HCT116 (cell line): ENCODE results near the gene HAND2. TPM values are rescaled to one million over a fixed set of nuclear protein-coding genes. Genes with fewer than 3 reads are reported as not detected.

Experiments
- ATAC-seq: fragments of 200-7000 bp; cut with Tn5 transposase; 2 replicates; pipeline ENCODE4 v1.9.1; 2020; ENCODE audit warnings: mild to moderate bottlenecking, moderate library complexity
- BruUV-seq: library from RNA; stranded (reverse); fragments of 400-500 nt; replicated peaks from 2 replicates; lab custom pipeline; 2021; lab: Mats Ljungman, UMichigan
- CTCF ChIA-PET: fragments of 300-600 bp; sonication (Branson Sonifier 250); formaldehyde crosslinking; loops from one replicate; lab custom pipeline; 2021; ENCODE audit warnings: antibody characterized with exemption; lab: Charles Lee
- POLR2A ChIA-PET: fragments of 300-600, 350-600 bp; sonication (Branson Sonifier 250); formaldehyde crosslinking; loops from one replicate; lab custom pipeline; 2021; ENCODE audit warnings: antibody characterized with exemption; lab: Charles Lee
- RAD21 ChIA-PET, 2 experiments: fragments of 300-600 bp; sonication (Branson Sonifier 250); formaldehyde crosslinking; loops; one replicate each; lab custom pipeline; 2023; ENCODE audit warnings: low total read pairs in 2 of 2; ENCODE audit not compliant: uncharacterized antibody in 2 of 2, unreplicated experiment in 2 of 2, low non-redundant PET in 1 of 2; lab: Charles Lee
- DNase-seq: peaks from one replicate; pipeline ENCODE4 v3.0.0-alpha.2; 2010; ENCODE audit warnings: low read depth, low spot score
- H2AFZ ChIP-seq: fragments of 200-600 bp; shearing (Covaris generic), sonication (generic); 2 replicates; pipeline ENCODE4 v1.6.1; 2017; ENCODE audit warnings: low read depth, mixed run types, mixed read lengths, antibody characterized with exemption, low read length; ENCODE audit not compliant: poor library complexity, severe bottlenecking
- H3K27ac ChIP-seq: 2 replicates; pipeline ENCODE4 v1.5.1; 2012; ENCODE audit warnings: low read depth, low read length
- H3K27me3 ChIP-seq: fragments of 200-600 bp; sonication (generic); 2 replicates; pipeline ENCODE4 v1.6.1; 2016; ENCODE audit warnings: mixed run types, low read length, mixed read lengths; ENCODE audit not compliant: insufficient read depth
- H3K36me3 ChIP-seq, 2 experiments: fragments of 200-500 bp in 1 of 2; fragments of 200-600 bp in 1 of 2; sonication (Bioruptor generic) in 1 of 2; sonication (generic) in 1 of 2; 2 replicates each; pipeline versions ENCODE4 v1.5.1 to v1.6.1; 2014 to 2016; ENCODE audit warnings: low read length in 2 of 2, inconsistent platforms in 1 of 2, mixed read lengths in 1 of 2, mixed run types in 1 of 2; ENCODE audit not compliant: insufficient read depth in 2 of 2, control insufficient read depth in 1 of 2
- H3K4me1 ChIP-seq, 2 experiments: fragments of 200-600 bp in 1 of 2; sonication (generic) in 1 of 2; 2 replicates each; pipeline versions ENCODE4 v1.5.1 to v1.6.1; 2012 to 2017; ENCODE audit warnings: low read length in 2 of 2, inconsistent platforms in 1 of 2, mild to moderate bottlenecking in 1 of 2, mixed read lengths in 1 of 2, mixed run types in 1 of 2, moderate library complexity in 1 of 2; ENCODE audit not compliant: insufficient read depth in 2 of 2, control insufficient read depth in 1 of 2
- H3K4me2 ChIP-seq: fragments of 200-600 bp; sonication (generic); 2 replicates; pipeline ENCODE4 v1.6.1; 2017; ENCODE audit warnings: mixed run types, low read length, mixed read lengths
- H3K4me3 ChIP-seq, 2 experiments: fragments of 200-600 bp in 1 of 2; sonication (generic) in 1 of 2; replicated peaks in 1 of 2; 2 replicates each; pipeline ENCODE4 v1.5.1; 2011 to 2016; ENCODE audit warnings: low read length in 2 of 2, control low read depth in 1 of 2, low read depth in 1 of 2, mild to moderate bottlenecking in 1 of 2, mixed read lengths in 1 of 2, mixed run types in 1 of 2
- H3K79me2 ChIP-seq: fragments of 200-600 bp; sonication (generic); 2 replicates; pipeline ENCODE4 v1.6.1; 2017; ENCODE audit warnings: mild to moderate bottlenecking, mixed run types, low read length, moderate library complexity, mixed read lengths; ENCODE audit not compliant: insufficient read depth
- H3K9ac ChIP-seq: fragments of 200-600 bp; sonication (generic); 2 replicates; pipeline ENCODE4 v1.6.1; 2016; ENCODE audit warnings: low read length, mixed read lengths
- H3K9me2 ChIP-seq: fragments of 200-600 bp; sonication (generic), shearing (Covaris generic); 2 replicates; pipeline ENCODE4 v1.6.1; 2017; ENCODE audit warnings: mixed run types, mild to moderate bottlenecking, moderate library complexity; ENCODE audit not compliant: insufficient read depth
- H3K9me3 ChIP-seq, 2 experiments: fragments of 200-500 bp in 1 of 2; fragments of 200-600 bp in 1 of 2; sonication (Bioruptor generic) in 1 of 2; sonication (generic) in 1 of 2; 2 replicates each; pipeline ENCODE4 v1.6.1; 2014 to 2017; ENCODE audit warnings: low read length in 2 of 2, mixed read lengths in 2 of 2, inconsistent platforms in 1 of 2, low read depth in 1 of 2, mild to moderate bottlenecking in 1 of 2, mixed run types in 1 of 2, moderate library complexity in 1 of 2; ENCODE audit not compliant: control insufficient read depth in 1 of 2, insufficient read depth in 1 of 2
- H4K20me1 ChIP-seq: fragments of 200-600 bp; sonication (generic), shearing (Covaris generic); 2 replicates; pipeline ENCODE4 v1.6.1; 2017; ENCODE audit warnings: mixed run types, mild to moderate bottlenecking, moderate library complexity; ENCODE audit not compliant: insufficient read depth
- CTCF ChIP-seq, 3 experiments: fragments of 200-600 bp in 1 of 3; sonication (generic) in 1 of 3; IDR thresholded peaks in 2 of 3; conservative IDR thresholded peaks in 1 of 3; 2 replicates each; pipeline ENCODE4 v1.5.1; 2012 to 2017; ENCODE audit warnings: low read depth in 2 of 3, low read length in 2 of 3, antibody characterized with exemption in 1 of 3, borderline replicate concordance in 1 of 3, control low read depth in 1 of 3, mild to moderate bottlenecking in 1 of 3, mixed read lengths in 1 of 3, mixed run types in 1 of 3, moderate library complexity in 1 of 3; ENCODE audit not compliant: insufficient read depth in 1 of 3
- POLR2A ChIP-seq: IDR thresholded peaks from 2 replicates; pipeline ENCODE4 v1.7.0; 2011; ENCODE audit warnings: borderline replicate concordance; ENCODE audit not compliant: insufficient read depth, insufficient read length; ENCODE audit errors: extremely low read depth
- POLR2AphosphoS5 ChIP-seq: IDR thresholded peaks from 2 replicates; pipeline ENCODE4 v1.6.1; 2011; ENCODE audit warnings: mild to moderate bottlenecking, low read depth, low read length, moderate library complexity
- REST ChIP-seq: IDR thresholded peaks from 2 replicates; pipeline ENCODE4 v1.6.1; 2012; ENCODE audit warnings: low read depth
- intact Hi-C: fragments of 100-400 bp; cut with micrococcal nuclease; formaldehyde crosslinking; loops from 2 replicates; pipeline ENCODE4 v1.10.0; 2022
- total RNA-seq: library from RNA; stranded (reverse); gene quantifications from one replicate; pipeline ENCODE4 v1.2.1, GENCODE V29; 2021; ENCODE audit not compliant: unreplicated experiment

HAND2 gene
- total RNA-seq, 1 experiment from 2014 or later: not detected

GRCh38 chr4:173530326-173531085 lies 477 bp upstream of the HAND2 start:
- H3K9me2 ChIP-seq: no peaks in the 10 kb centered on the region
- ChIA-PET POLR2A (no interaction called here), RAD21 (no interaction called here), CTCF (no interaction called here)
- H3K27ac ChIP-seq: no peak overlapping the region
- intact Hi-C loops: no loop called here
- BruUV-seq: no TSS peak
- H3K4me1 ChIP-seq: no peaks in the 10 kb centered on the region
- no peak overlapping the region for H2AFZ ChIP-seq
- H3K9ac ChIP-seq: no peak overlapping the region
- DNase-seq: no peak
- no peak for TF ChIP-seq POLR2AphosphoS5
- no peak for TF ChIP-seq CTCF (IDR thresholded peaks at IDR 0.05 in 2 of 3, conservative IDR thresholded peaks at IDR 0.05 in 1 of 3; ENCODE audit: borderline replicate concordance in 1 of 3, insufficient read depth in 1 of 3, low read depth in 2 of 3, low read length in 2 of 3)
- no peak for TF ChIP-seq POLR2A
- ATAC-seq: no peak
- no peaks in the 10 kb centered on the region for H3K36me3 ChIP-seq
- H3K27me3 ChIP-seq: peaks cover 20% of the 10 kb centered on the region
- H4K20me1 ChIP-seq: no peaks in the 10 kb centered on the region
- no peaks in the 10 kb centered on the region for H3K79me2 ChIP-seq
- no peak overlapping the region for H3K4me3 ChIP-seq
- H3K9me3 ChIP-seq: no peaks in the 10 kb centered on the region
- no peak overlapping the region for H3K4me2 ChIP-seq

GRCh38 chr4:173528378-173529321 lies 1.4 kb downstream of the HAND2 start:
- BruUV-seq: no TSS peak
- no peak overlapping the region for H3K4me3 ChIP-seq
- H3K4me1 ChIP-seq: no peaks in the 10 kb centered on the region
- H2AFZ ChIP-seq: no peak overlapping the region
- no peaks in the 10 kb centered on the region for H3K79me2 ChIP-seq
- no peak overlapping the region for H3K9ac ChIP-seq
- ChIA-PET CTCF (no interaction called here), RAD21 (no interaction called here), POLR2A (no interaction called here)
- intact Hi-C loops: no loop called here
- TF ChIP-seq REST: no peak
- H3K9me3 ChIP-seq: no peaks in the 10 kb centered on the region
- ATAC-seq (no peak), DNase-seq (no peak)
- no peak overlapping the region for H3K27ac ChIP-seq
- H3K4me2 ChIP-seq: no peak overlapping the region
- H3K36me3 ChIP-seq: no peaks in the 10 kb centered on the region
- H4K20me1 ChIP-seq: no peaks in the 10 kb centered on the region
- no peaks in the 10 kb centered on the region for H3K9me2 ChIP-seq
- H3K27me3 ChIP-seq: peaks cover 2% of the 10 kb centered on the region; the same call in 1 of the 2 replicates
